GM19468 (cell line): ENCODE results near the gene KRCC1.

Experiments
- ATAC-seq: cut with Tn5 transposase; IDR thresholded peaks from one replicate; pipeline ENCODE4 v1.9.1; 2021; ENCODE audit warnings: mild to moderate bottlenecking, moderate library complexity, moderate number of reproducible peaks; ENCODE audit not compliant: unreplicated experiment; ENCODE audit errors: extremely low read depth

KRCC1 gene

DNA sequence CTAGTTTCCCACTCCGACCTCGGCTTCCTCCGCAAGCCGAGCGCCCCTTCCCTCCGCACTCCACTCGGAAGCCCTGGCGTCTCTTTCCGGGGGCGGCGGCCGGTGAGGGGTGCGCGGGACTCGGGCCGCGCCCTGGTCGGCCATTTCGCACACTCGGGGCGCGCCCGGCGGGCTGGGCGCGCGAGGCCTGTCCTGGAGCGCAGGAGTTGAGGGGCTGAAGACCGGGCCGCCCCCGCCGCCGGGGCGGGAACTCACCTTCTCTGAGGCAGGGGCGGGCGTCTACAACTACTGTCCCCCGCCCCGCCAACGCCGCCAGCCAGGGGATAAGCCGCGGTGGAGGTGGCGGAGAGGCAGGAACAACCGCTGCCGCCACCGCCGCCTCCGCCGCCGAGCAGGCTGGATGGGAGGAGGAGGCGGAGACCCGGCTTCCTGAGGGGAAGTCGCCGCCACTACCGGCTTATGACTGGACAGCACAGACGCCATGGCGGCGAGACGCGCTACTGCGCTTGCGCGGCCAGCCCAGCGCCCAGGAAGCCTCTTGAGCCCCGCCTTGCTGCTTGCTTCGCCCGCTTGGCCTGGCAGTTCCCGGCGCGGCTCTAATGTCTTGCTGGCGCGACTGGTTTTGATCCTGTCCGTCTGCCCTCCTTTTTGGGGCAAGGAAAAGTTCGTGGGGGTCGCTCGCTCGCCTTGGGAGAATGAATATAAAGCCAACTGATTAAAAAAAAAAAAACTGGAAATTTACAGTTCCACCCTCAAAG lies at the start of gene KRCC1:
TSS of gene KRCC1 (minus strand) at position 413 of the 758 bp plus-strand sequence. CDS start 27,220 bp downstream, outside the sequence.
- ATAC-seq: peak; percentile 88

DNA sequence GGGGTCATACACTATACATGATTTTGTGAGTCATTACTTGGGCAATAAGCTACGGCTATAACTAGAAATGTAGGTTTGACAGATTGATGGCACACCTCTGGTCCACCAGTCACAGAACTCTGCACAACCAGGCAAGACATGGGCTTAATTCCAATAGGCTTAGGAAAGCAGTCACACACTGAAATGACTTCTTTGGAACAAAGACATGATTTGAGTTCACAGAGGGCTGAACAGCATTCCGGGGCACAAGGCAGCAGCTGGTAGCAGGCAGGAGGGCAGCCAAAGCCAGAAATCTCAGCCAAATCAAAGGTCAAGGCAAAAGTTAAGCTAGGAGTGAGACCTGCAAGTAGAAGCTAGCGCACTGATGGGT lies 44.9 kb upstream of the KRCC1 start:
- no peak for ATAC-seq

DNA sequence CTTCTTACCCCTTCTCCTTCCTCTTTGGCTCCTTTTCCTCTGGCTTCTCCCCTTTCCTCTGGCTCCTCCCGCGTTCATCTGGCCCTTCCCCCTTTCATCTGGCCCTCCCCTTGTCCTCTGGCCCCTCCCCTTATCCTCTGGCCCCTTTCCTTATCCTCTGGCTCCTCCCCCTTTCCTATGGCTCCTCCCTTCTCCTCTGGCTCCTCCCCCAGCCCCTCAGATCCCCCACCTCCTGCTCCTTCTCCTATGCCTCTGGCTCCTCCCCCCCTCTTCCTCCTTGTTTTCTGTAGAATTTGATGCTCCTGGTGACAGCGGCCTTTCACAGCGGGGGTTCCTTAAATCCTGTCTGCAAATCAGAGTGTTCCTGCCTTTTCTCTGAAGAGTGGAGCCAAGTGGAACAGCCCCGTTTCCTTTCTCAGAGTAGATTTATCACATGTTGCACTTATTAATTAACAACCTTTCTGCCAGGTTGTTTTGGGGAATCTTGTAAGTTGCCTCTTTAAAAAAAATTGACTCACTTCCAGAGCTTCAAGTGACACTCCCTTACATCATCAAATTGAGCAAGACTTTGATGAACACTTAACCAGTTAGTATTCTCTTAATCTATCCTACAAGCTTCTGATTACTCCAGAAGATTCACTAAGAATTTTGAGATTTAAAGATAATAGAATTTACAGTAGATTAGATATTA lies 44.4 kb upstream of the KRCC1 start:
- no peak for ATAC-seq

DNA sequence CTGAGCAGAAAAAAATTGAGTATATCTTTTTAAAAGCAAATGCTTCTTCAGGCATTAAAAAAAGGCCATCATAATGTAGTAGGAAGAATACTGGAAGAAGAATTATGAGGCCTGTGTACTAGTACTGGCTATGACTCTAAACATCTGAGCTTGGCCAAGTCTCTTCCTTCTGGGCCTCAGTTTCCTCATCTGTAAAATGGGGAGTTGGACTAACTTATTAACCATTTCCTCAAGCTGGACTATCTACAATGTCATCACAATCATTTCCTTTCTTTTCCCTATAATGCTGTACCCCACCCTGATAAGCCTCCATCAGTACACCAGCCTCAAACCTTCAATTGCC lies 42.9 kb upstream of the KRCC1 start:
- ATAC-seq: no peak

DNA sequence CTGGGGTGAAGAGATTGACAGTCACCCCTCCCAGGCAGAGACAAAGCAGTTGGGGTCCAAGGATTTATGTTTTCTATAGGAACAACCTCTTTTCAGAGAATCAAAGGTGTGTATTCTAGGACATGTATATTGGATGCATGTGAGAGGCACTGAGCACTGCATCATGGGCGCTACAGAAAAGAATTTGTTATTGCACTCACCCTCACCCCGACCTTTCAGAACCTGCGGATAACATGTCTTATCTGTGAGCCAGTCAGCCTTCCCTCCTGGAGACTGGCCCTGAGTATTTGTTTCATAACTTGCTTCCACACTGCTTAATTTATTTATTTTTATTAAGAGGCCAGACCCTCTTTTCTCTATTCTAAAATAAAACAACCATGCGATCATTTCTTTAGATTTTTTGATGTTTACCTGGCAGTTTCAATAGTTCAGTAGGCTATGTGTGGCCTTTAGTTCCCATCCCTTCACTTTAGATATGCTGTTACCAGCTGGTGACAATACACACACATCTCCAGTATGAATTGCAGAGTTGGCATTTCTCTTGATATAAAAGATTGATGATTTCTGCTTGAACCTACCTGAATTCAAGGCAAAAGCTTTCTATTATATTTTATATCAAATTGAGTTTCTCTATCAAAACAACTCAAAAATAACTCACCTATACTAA lies 42.4 kb upstream of the KRCC1 start:
- no peak for ATAC-seq

DNA sequence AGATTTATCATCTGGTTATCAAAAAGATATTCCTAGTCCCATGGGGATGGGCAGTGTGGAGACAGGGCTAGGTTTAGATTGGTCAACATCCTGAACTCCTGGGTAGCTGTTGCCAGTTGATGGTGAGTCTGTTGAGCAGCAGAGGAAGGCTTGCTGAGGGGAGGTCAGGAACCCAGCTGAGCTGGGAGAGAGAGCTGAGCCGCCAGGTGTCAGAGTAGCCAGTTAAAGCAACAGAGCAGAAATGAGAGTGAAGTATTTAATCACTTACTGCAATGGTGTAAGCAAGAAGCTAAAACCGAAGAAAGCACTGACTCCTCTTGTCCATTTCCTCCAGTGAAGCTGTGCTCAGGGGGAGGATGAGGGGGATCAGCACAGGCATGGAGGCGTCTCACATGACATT lies 41.6 kb upstream of the KRCC1 start:
- no peak for ATAC-seq

DNA sequence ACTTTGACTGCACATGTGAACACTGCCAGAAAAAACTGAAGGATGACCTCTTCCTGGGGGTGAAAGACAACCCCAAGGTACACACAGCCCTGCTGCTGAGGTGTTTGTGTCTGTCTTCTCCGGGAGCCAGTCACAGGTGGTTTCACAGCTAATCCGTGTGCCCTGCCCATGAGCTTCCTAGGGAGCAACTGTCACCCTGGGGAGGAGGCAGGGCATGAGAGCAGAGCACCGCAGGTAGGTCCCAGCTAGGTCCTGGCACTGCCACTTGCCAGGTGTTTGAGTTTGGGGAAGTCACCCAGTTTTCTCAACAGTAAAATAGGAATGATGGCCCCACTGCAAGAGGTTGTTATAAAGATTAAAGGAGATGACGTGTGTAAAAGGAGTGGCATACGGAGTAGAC lies 41.1 kb upstream of the KRCC1 start:
- no peak for ATAC-seq

DNA sequence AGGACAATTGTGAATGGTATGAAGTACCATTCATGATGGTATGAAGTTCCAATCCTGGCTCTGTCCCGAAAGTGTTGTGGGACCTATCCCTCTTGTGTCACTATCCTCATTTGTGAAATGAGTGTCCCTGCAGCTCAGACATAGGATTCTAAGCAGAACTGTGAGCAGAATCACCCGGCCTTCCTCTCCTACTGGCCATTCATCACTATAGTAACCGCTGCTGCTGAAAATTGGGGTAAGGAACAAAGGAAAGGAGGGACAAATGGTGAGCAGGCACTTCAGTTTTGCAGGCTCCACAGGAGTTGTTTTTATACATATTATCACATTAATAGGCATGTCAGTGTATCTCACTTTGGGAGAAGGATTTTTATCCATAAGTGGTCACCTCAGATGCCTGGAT lies 39.4 kb upstream of the KRCC1 start:
- no peak for ATAC-seq

DNA sequence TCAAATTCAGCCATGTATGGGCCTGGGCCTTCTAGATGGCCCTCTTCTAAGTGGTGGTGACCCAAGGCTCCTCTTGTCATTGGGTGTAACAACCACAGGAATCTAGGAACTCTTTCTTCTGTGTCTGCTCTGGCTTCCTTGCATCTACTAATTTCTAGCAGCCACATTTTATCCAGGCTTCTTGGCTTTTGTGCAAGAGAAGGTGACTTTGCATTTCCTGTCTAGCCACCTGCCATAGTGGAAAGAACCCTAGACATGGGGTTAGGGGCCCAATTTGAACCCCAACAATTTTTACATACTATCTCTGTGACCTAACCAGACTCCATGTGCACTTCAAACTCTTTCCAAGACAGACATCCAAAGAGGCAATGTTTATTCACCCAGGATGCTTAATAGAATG lies 37.2 kb upstream of the KRCC1 start:
- ATAC-seq: no peak

DNA sequence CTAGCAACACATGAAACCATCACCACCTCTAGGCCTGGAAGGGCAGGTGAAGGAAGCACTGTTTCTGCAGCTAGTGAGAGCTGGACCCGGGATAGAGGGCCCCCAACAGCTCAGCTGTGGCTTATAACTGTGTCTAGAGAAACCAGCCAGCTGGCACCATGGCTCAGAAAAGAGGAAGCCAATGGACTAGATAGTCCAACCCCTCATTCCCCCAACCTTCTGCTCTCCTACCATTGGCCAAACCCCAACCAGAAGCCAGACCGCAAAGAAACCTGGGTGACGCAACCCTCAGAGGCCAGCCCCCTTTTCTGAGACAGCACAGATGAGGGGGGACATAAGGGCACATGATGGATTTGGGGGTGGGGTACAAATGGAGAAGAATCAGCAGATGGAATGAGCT lies 36.4 kb upstream of the KRCC1 start:
- no peak for ATAC-seq

DNA sequence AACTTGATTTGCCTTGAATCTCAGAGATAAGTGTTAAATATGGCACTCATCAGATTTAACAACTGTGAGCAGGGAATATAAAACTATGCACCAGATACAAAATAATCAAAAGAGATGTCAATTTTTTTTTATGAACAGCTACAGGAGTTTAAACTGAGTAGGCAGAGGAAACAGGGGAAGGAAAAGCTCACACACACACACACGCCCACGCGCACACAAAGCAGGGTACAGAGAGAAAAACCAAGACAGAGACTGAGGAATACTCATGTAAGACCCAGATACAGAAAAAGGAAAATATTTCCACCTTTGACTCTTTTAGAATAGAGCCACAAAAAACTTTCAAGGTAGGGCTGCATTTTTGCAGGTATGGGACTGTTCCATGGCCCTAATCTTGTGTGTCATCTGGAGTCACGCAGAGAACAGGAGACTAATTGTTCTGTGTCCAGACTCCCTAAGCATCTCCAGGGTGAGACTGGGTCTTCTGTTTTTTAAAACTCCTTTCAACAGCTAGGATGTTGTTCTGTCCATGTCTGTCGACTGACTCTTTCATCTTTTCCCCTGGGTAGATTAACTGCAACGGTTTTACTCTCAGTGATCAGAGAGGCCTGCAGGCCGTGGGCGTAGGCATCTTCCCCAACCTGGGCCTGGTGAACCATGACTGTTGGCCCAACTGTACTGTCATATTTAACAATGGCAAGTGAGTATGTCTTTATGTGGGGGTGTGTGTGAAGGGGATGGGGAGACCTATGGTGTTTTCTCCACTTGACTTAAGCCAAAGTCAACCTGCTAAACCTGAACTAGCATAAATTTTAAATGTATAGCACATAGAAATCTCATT lies 35.1 kb upstream of the KRCC1 start:
- no peak for ATAC-seq

DNA sequence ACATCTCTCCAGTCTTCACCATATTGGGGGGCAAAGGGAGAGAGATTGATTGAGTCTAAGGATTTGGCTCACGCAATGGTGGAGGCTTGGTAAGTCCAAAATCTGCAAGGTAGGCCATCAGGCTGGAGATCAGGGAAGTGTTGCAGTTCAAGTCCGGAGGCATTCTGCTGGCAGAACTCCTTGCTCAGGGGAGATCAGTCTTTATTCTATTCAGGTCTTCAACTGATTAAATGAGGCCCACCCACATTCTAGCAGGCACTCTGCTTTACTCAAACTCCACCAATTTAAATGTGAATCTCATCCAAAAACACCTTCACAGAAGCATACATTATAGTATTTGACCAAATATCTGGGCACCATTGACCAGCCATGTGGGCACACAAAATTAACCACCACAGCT lies 33.4 kb upstream of the KRCC1 start:
- ATAC-seq: no peak

DNA sequence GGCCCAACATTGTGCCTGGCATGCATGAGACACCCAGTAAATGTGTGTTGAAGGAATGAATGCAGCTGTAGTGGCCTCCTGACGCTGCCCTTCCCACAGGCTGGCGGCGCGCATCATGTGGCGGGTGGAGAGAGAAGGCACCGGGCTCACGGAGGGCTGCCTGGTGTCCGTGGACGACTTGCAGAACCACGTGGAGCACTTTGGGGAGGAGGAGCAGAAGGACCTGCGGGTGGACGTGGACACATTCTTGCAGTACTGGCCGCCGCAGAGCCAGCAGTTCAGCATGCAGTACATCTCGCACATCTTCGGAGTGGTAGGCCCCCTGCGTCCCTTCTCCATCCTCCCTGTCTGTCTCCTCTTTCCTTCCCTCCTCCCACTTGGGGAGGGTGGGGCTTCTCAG lies 32.2 kb upstream of the KRCC1 start:
- no peak for ATAC-seq

DNA sequence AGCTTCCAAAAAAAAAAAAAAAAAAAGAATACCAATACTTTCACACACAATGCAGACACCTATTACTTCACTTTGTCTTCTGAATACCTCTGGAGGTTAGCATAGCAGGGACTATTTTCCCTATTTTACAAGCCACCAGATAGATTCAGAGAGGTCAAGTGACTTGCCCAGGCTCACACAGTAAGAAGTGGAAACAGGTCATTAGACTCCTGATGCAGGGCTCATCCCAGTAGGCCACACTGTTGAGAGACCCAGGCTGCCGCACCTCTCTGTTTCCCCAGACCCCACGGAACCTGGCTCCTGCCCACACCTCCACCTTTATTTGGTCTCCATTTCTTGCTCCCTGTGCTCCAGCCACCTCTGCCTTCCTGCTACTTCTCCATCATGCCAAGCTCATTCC lies 31.5 kb upstream of the KRCC1 start:
- no peak for ATAC-seq

DNA sequence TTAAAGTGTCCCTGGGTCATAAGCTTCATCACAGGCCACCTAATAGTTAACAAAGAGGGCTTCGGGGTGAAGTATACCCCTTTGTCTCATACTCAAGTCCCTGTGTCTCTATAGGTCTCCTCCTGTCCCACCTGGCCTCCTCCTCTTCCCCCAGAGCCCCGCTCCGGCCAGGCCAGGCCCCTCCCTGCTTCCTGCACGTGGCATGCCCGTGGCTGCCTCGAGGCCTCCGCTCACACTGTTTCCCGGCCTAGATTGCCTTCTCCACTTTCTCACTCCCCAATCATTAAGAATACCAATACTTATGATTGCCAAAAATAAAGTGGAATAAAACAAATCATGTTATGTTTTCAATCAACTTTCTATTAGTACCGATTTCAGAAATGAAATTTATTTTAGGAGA lies 30.8 kb upstream of the KRCC1 start:
- no peak for ATAC-seq

DNA sequence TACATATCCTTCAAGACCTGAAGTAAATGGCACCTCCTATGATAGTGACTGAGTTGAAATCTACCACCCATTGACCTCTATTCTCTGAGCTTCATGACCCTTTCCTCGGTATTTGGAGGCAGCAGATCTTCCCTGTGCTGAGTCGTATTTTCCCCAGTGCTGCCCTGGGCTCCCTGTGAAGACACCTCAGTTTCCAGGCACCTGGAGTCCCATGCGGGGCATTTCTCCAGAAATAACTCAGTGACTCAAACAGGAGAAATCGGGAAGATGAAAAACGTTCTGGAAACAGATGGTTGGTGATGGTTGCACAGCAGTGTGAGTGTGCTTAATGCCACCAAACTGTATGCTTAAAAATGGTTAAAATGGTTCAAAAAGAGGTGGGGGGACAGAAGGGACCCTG lies 30.0 kb upstream of the KRCC1 start:
- no peak for ATAC-seq

DNA sequence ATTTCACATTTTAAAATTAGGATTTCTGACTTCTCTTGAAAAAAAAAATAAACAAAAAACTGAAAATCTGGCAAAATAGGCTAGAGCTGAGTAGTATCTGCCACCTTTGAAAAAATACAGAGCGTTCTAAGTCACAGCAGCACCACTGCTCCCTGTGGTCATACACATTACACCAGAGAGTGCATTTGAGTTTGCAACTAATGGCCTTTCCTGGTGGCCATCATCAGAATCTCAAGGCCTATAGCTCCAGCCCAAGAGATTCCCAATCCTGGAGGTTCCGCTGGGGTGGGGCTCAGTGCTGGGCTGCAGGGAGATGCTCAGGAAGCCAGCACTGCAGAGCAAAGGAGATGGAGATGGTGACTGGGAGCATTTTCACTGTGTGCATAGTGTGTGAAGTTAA lies 29.5 kb upstream of the KRCC1 start:
- no peak for ATAC-seq

DNA sequence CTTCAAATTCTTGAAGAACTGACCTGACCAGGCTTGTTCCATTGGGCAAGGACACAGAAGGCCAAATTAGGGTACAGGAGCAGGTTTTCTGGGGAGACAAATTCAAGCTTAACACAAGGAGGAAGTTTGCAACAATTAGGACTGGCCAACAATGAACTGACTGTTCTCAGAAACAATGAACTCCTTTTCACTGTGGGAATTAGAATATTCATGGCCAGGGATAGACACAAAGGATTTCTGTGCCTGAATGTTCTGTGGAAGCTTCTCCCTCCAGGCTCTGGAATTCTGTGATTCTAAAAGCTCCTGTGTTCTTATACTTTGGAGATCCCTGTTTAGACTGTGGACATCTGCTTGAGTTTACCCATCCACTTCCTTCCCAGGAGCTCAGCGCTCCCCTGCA lies 27.2 kb upstream of the KRCC1 start:
- no peak for ATAC-seq

DNA sequence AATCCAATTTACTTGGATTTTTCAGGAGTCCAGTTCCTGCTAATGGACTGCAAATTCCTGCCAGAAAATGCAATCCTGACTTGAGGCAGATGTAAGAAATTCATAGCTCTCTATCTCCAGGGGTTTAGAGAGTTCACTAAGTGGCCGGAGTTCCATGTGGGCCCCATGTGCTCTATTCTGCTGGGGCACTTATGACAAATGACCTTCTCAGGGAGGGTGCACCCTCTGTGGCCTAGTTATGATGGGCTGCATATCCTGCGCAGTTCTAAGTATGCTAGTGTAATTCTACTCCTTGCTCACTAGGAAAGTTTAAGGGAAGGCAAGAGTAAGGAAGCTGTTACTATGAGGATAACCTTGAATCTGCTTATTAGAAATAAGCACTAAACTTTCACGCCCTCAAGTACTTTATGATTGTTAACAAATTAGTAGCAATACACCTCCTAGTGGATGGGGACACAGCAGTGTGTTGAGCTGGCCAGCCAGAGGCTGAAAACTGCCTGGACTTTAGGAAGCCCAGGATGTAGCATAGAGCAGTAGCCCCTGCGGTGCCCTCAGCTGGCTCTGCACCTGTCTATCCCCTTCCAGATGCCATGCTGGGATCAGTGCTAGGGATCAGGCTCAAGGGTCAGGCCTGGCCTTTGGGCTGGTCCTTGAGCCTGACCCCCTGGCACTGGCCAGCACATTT lies 26.5 kb upstream of the KRCC1 start:
- ATAC-seq: no peak

DNA sequence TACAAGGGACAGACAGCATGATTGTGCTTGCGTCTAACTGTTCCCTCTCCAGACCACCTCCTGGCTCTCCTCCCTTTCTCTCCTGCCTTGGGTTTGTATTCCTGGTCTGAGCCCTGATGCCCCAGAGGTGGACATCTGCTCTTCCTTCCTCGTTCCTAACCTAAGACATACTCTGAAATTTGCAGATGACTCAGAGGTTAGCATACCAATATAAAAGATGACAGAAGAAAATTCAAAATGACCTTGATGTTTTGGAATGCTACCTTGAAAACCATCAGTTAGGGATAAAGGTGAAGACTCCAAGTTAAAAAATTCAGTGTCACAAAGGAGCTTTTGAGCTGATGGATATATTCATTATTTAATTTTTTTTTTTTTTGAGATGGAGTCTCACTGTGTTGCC lies 25.0 kb upstream of the KRCC1 start:
- no peak for ATAC-seq
